Astrocyte (in vitro differentiated cells and primary cell): ENCODE measurements around the gene LYPD6B. TPM values are rescaled to one million over a fixed set of nuclear protein-coding genes. Genes with fewer than 3 reads are reported as not detected.

ENCODE experiments used
- DNase-seq: peaks from one replicate; pipeline ENCODE4 v3.0.0-alpha.2; 2010; ENCODE audit warnings: low read depth
- FAIRE-seq: peaks from 2 replicates; lab custom pipeline; 2011; peaks lifted over from hg19 to GRCh38; lab: Jason Lieb, UNC
- H2AFZ ChIP-seq: 2 replicates; pipeline ENCODE4 v1.6.0; 2012; ENCODE audit warnings: low read depth, low read length, inconsistent platforms
- H3K27ac ChIP-seq: 2 replicates; pipeline ENCODE4 v1.5.1; 2011; ENCODE audit warnings: low read depth, low read length, inconsistent platforms
- H3K27me3 ChIP-seq: 2 replicates; pipeline ENCODE4 v1.6.0; 2011; ENCODE audit warnings: low read length, inconsistent platforms; ENCODE audit not compliant: insufficient read depth
- H3K36me3 ChIP-seq: 2 replicates; pipeline ENCODE4 v1.5.1; 2011; ENCODE audit warnings: low read length, inconsistent platforms; ENCODE audit not compliant: insufficient read depth
- H3K4me1 ChIP-seq: 2 replicates; pipeline ENCODE4 v1.5.1; 2011; ENCODE audit warnings: low read length, inconsistent platforms; ENCODE audit not compliant: insufficient read depth
- H3K4me2 ChIP-seq: 2 replicates; pipeline ENCODE4 v1.6.0; 2012; ENCODE audit warnings: low read length, inconsistent platforms
- H3K4me3 ChIP-seq: 2 replicates; pipeline ENCODE4 v1.5.1; 2011; ENCODE audit warnings: low read depth, mild to moderate bottlenecking, low read length, inconsistent platforms; ENCODE audit not compliant: insufficient read depth
- H3K79me2 ChIP-seq: 2 replicates; pipeline ENCODE4 v1.6.0; 2012; ENCODE audit warnings: mild to moderate bottlenecking, low read length, inconsistent platforms; ENCODE audit not compliant: insufficient read depth
- H3K9ac ChIP-seq: 2 replicates; pipeline ENCODE4 v1.6.0; 2012; ENCODE audit warnings: mild to moderate bottlenecking, low read length, inconsistent platforms
- H3K9me3 ChIP-seq: 2 replicates; pipeline ENCODE4 v1.5.1; 2012; ENCODE audit warnings: low read depth, mild to moderate bottlenecking, low read length, inconsistent platforms; ENCODE audit not compliant: insufficient read depth
- H4K20me1 ChIP-seq: 2 replicates; pipeline ENCODE4 v1.6.0; 2012; ENCODE audit warnings: low read length, inconsistent platforms; ENCODE audit not compliant: insufficient read depth
- H3K27ac Mint-ChIP-seq: one replicate; pipeline ENCODE4 v1.8.0; 2021; ENCODE audit warnings: mild to moderate bottlenecking, mixed read lengths; ENCODE audit not compliant: unreplicated experiment
- H3K27me3 Mint-ChIP-seq: one replicate; pipeline ENCODE4 v1.8.0; 2021; ENCODE audit warnings: low read depth, mixed read lengths; ENCODE audit not compliant: unreplicated experiment
- H3K36me3 Mint-ChIP-seq: one replicate; pipeline ENCODE4 v1.8.0; 2021; ENCODE audit warnings: low read depth, mixed read lengths; ENCODE audit not compliant: unreplicated experiment
- H3K4me1 Mint-ChIP-seq: one replicate; pipeline ENCODE4 v1.8.0; 2021; ENCODE audit warnings: low read depth, mixed read lengths; ENCODE audit not compliant: unreplicated experiment
- H3K4me3 Mint-ChIP-seq: one replicate; pipeline ENCODE4 v1.8.0; 2021; ENCODE audit warnings: mild to moderate bottlenecking, moderate library complexity, mixed read lengths; ENCODE audit not compliant: unreplicated experiment
- H3K9me3 Mint-ChIP-seq: one replicate; pipeline ENCODE4 v1.8.0; 2021; ENCODE audit warnings: mild to moderate bottlenecking, mixed read lengths; ENCODE audit not compliant: unreplicated experiment
- EZH2 ChIP-seq: IDR thresholded peaks from 2 replicates; pipeline ENCODE4 v1.6.1; 2012; ENCODE audit warnings: mild to moderate bottlenecking, low read length, inconsistent platforms; ENCODE audit not compliant: insufficient read depth
- total RNA-seq: library from RNA; stranded (reverse); gene quantifications from 2 replicates; pipeline ENCODE4 v1.2.1, GENCODE V29; 2021
- TF ChIP-seq, protein P1 (sequence below): IDR thresholded peaks from 2 replicates; pipeline ENCODE4 v1.5.1; 2011; ENCODE audit warnings: low read depth, mild to moderate bottlenecking, inconsistent platforms, low read length, moderate library complexity; ENCODE audit not compliant: insufficient read depth

The LYPD6B gene
- total RNA-seq, 1 donor from 2014 or later: 1.2 TPM

DNA sequence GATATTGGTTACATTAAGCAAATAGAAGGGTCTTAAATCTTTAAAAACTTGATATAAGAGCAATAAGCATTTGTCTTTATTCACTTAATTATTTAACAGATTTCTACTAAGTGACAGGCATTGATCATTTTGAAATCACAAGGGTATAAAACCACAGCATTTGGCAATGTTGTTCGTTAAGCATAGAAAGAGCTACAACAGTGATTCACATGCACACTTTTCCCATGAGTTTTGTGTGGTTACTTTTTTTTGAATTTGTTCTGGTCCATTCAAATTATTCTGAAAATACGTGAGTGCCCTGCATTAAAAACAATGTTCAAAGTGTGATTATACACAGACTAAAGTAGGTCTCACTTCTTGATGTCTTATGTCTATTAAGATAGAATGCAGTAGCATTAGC is 52.2 kb downstream of the LYPD6B start:
- Histone ChIP-seq H3K4me3 (no peak overlapping the region), H4K20me1 (no peaks in the 10 kb centered on the region), H3K9ac (no peak overlapping the region), H3K9me3 (no peaks in the 10 kb centered on the region), H2AFZ (no peak overlapping the region), H3K79me2 (no peaks in the 10 kb centered on the region), H3K27ac (no peak overlapping the region), H3K4me1 (peaks cover 5% of the 10 kb centered on the region), H3K36me3 (no peaks in the 10 kb centered on the region), H3K4me2 (no peak overlapping the region), H3K27me3 (no peaks in the 10 kb centered on the region)
- no peak for FAIRE-seq
- TF ChIP-seq, protein P1, sequence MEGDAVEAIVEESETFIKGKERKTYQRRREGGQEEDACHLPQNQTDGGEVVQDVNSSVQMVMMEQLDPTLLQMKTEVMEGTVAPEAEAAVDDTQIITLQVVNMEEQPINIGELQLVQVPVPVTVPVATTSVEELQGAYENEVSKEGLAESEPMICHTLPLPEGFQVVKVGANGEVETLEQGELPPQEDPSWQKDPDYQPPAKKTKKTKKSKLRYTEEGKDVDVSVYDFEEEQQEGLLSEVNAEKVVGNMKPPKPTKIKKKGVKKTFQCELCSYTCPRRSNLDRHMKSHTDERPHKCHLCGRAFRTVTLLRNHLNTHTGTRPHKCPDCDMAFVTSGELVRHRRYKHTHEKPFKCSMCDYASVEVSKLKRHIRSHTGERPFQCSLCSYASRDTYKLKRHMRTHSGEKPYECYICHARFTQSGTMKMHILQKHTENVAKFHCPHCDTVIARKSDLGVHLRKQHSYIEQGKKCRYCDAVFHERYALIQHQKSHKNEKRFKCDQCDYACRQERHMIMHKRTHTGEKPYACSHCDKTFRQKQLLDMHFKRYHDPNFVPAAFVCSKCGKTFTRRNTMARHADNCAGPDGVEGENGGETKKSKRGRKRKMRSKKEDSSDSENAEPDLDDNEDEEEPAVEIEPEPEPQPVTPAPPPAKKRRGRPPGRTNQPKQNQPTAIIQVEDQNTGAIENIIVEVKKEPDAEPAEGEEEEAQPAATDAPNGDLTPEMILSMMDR: no peak
- Mint-ChIP-seq H3K9me3 (no peaks in the 10 kb centered on the region), H3K27ac (no peak overlapping the region), H3K4me1 (peaks cover 8% of the 10 kb centered on the region), H3K36me3 (no peaks in the 10 kb centered on the region), H3K4me3 (no peak overlapping the region), H3K27me3 (no peaks in the 10 kb centered on the region)
- DNase-seq: peak; percentile 27

GRCh38 chr2:149093579-149093978 is 55.1 kb downstream of the LYPD6B start:
- no peaks in the 10 kb centered on the region for H4K20me1 ChIP-seq
- Mint-ChIP-seq H3K4me1 (peaks cover 16% of the 10 kb centered on the region), H3K4me3 (no peak overlapping the region), H3K36me3 (no peaks in the 10 kb centered on the region), H3K27me3 (no peaks in the 10 kb centered on the region), H3K9me3 (no peaks in the 10 kb centered on the region), H3K27ac (no peak overlapping the region)
- no peaks in the 10 kb centered on the region for H3K9me3 ChIP-seq
- H2AFZ ChIP-seq: no peak overlapping the region
- H3K27me3 ChIP-seq: no peaks in the 10 kb centered on the region
- H3K9ac ChIP-seq: no peak overlapping the region
- H3K36me3 ChIP-seq: no peaks in the 10 kb centered on the region
- H3K4me2 ChIP-seq: no peak overlapping the region
- peaks cover 6% of the 10 kb centered on the region for H3K4me1 ChIP-seq
- no peak overlapping the region for H3K27ac ChIP-seq
- no peak for TF ChIP-seq EZH2
- TF ChIP-seq, protein P1: no peak
- no peak for FAIRE-seq
- no peak for DNase-seq
- H3K79me2 ChIP-seq: no peaks in the 10 kb centered on the region
- H3K4me3 ChIP-seq: no peak overlapping the region

- H3K27ac Mint-ChIP-seq: peak overlapping the region; percentile 48
These were observed 55.9 kb downstream of the LYPD6B start for GRCh38 chr2:149094217-149095015.

More at GRCh38 chr2:149094217-149095015, 55.9 kb downstream of the LYPD6B start:
- H3K27me3 Mint-ChIP-seq: no peaks in the 10 kb centered on the region
- no peaks in the 10 kb centered on the region for H3K79me2 ChIP-seq
- no peaks in the 10 kb centered on the region for H3K27me3 ChIP-seq
- no peaks in the 10 kb centered on the region for H3K36me3 ChIP-seq
- H2AFZ ChIP-seq: no peak overlapping the region
- H3K4me1 Mint-ChIP-seq: peaks cover 20% of the 10 kb centered on the region
- no peaks in the 10 kb centered on the region for H4K20me1 ChIP-seq
- H3K9me3 Mint-ChIP-seq: no peaks in the 10 kb centered on the region
- H3K4me3 ChIP-seq: no peak overlapping the region
- FAIRE-seq (peak; percentile 75), DNase-seq (peak; percentile 82)
- H3K4me3 Mint-ChIP-seq: no peak overlapping the region
- peak overlapping the region; percentile 55 for H3K4me2 ChIP-seq
- H3K36me3 Mint-ChIP-seq: no peaks in the 10 kb centered on the region
- TF ChIP-seq, protein P1: no peak
- TF ChIP-seq EZH2: no peak
- H3K9me3 ChIP-seq: no peaks in the 10 kb centered on the region
- no peak overlapping the region for H3K27ac ChIP-seq
- no peak overlapping the region for H3K9ac ChIP-seq
- peaks cover 6% of the 10 kb centered on the region for H3K4me1 ChIP-seq
